GM18502 (cell line): ENCODE measurements around the gene LSM7.
"Not testable (repeated sequence)": the region's sequence is repeated elsewhere in the genome, so short reads cannot be mapped to it uniquely, and the experiment has no call there.

ENCODE experiments used
- ATAC-seq: cut with Tn5 transposase; IDR thresholded peaks from one replicate; pipeline ENCODE4 v1.9.1; 2021; ENCODE audit warnings: mild to moderate bottlenecking; ENCODE audit not compliant: unreplicated experiment, poor library complexity

LSM7 gene

GRCh38 chr19:2282062-2282861 lies 46.1 kb downstream of the LSM7 start, which contains the start of gene PEAK3:
Gene PEAK3 (minus strand): TSS chr19:2282175. CDS start chr19:2280931, 1,244 bp downstream.
- no peak for ATAC-seq

- not testable (repeated sequence) for ATAC-seq
Observed at GRCh38 chr19:2281265-2282061, 46.9 kb downstream of the LSM7 start.

DNA sequence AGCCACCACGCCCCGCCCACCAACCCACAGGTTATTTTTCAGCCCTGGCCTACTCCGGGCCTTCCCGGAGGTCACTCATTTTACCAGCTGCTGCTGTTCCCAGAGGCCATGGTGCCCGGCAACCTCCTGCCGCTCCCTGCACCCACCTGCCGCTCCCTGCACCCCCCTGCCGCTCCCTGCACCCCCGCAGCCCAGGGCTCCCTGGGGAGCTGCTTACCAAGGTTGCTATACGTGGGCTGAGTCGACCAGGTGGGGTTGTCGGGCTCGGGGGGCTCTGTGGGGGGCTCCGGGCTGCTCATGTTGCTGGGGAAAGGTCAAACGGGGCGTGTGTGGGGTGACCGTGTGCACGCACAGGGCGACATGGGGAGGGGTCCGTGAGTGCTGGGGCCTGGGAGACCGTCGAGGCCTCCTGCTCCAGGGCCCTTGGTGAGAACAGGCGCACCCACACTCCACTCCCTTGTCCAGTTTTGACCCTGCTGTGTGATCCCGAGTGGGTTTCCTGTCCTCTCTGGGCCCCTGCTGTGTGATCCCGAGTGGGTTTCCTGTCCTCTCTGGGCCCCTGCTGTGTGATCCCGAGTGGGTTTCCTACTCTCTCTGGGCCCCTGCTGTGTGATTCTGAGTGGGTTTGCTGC lies 47.6 kb downstream of the LSM7 start:
- ATAC-seq = no peak

- ATAC-seq = no peak
Observed at GRCh38 chr19:2278459-2279158, 49.8 kb downstream of the LSM7 start.

DNA sequence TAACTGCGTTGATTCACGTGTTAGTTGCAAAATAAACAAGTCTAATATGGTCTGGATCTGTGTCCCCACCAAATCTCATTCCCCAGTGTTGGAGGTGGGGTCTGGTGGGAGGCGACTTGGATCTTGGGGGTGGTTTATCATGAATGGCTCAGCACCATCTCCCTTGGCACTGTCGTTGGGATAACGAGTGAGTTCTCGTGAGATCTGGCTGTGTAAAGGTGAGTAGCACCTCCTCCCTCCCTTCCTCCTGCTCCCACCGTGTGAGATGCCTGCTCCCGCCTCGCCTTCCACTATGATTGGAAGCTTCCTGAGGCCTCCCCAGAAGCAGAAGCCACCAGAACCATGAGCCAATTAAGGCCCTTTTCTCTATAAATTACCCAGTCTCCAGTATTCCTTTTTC lies 51.2 kb downstream of the LSM7 start:
- no peak for ATAC-seq

GRCh38 chr19:2276429-2276986 lies 51.9 kb downstream of the LSM7 start:
- ATAC-seq = no peak

DNA sequence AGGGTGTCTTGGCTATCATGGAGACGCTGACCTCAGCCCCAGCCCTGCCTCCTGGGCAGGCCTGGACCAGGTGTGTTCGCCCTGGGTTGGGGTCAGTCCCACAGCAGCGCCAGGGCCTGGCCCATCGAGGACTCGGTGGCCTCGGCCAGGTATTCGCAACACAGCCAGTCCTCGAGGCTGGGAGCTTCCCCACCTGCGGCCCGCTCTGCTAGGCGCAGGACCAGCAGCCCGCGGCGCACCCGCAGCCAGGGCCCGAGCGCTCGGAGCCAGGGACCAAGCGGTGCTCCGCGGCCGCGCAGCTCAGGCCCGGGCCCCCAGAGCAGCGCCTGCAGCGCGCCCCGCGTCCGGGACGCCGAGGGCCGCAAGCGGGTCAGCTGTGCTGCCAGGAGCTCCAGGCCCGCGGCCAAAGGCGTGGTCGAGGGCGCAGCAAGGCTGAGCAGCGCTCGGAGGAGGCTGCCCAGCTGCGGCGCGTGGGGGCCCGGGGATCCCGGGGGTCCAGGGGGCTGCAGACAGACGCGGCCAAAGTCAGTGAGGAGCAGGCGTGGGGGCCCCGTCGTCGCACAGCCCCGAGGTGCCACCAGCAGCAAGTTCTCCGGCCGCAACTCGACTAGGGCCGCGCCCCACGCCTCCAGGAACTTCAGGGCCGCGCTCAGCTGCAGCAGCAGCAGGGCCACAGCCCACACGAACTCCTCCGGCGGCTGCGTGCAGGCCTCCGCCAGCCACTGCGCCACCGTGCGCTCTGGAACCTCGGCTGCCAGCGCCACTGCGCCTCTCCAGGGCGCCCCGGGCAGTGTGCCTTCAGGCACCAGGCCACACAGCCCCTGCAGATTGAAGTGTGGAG lies 52.6 kb downstream of the LSM7 start:
- no peak for ATAC-seq

DNA sequence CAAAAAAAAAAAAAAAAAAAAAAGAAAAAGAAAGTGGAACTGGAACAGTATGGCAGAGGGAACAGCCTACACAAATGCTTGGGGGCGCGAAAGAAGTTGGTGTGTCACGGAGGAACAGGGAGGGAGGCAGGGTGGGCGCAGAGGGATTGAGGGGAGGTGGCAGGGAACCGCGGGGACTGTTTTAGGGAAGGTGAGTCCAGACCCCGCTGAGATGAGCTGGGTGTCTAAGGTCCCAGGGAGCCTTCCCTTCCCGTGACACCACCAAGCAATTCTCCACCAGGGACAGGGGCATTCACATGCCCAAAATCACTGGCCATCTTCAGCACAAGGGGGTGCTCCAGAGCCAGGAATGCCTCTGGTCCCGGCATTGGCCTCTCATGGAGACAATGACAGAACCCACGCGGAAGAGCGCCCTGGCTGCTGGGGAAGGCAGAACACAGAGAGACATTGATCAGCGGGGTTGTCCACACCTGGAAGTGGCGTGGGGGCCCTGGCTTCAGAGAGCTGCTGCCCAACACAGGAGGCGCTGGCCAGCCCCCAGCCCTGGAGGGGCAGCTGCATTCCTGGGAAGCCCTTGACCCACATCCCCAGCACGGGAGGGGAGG lies 53.4 kb downstream of the LSM7 start:
- ATAC-seq = no peak

GRCh38 chr19:2274185-2274711 lies 54.1 kb downstream of the LSM7 start:
- ATAC-seq = no peak

- peak; percentile 25 for ATAC-seq
Observed at GRCh38 chr19:2273356-2274184, 54.8 kb downstream of the LSM7 start.
